DOHH2 (cell line): ENCODE data around the gene GABRG3.

ENCODE experiments used
- EZH2phosphoT487 ChIP-seq: fragments of 200-600 bp; sonication (generic); IDR thresholded peaks from 2 replicates; pipeline ENCODE4 v1.6.1; 2017; ENCODE audit warnings: borderline replicate concordance, mild to moderate bottlenecking, antibody characterized with exemption, low read length, moderate library complexity, mixed read lengths
- TF ChIP-seq, protein P1 (sequence below): fragments of 200-600 bp; sonication (generic); IDR thresholded peaks from one replicate; pipeline ENCODE4 v1.5.1; 2014; ENCODE audit warnings: antibody characterized with exemption, mild to moderate bottlenecking, low read depth, low read length; ENCODE audit not compliant: poor library complexity, severe bottlenecking

GRCh38 chr15:27589260-27589659 lies 618.3 kb downstream of the GABRG3 start:
- TF ChIP-seq, protein P1, sequence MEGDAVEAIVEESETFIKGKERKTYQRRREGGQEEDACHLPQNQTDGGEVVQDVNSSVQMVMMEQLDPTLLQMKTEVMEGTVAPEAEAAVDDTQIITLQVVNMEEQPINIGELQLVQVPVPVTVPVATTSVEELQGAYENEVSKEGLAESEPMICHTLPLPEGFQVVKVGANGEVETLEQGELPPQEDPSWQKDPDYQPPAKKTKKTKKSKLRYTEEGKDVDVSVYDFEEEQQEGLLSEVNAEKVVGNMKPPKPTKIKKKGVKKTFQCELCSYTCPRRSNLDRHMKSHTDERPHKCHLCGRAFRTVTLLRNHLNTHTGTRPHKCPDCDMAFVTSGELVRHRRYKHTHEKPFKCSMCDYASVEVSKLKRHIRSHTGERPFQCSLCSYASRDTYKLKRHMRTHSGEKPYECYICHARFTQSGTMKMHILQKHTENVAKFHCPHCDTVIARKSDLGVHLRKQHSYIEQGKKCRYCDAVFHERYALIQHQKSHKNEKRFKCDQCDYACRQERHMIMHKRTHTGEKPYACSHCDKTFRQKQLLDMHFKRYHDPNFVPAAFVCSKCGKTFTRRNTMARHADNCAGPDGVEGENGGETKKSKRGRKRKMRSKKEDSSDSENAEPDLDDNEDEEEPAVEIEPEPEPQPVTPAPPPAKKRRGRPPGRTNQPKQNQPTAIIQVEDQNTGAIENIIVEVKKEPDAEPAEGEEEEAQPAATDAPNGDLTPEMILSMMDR, result no peak
- no peak for TF ChIP-seq EZH2phosphoT487
